Activated CD8-positive, alpha-beta memory T cell treated with anti-CD3 and anti-CD28 coated beads, Interleukin-2, amount 50 U/mL, for 4 hours (primary cell): ENCODE results near the gene CTSO.
"Not testable (repeated sequence)": the region's sequence is repeated elsewhere in the genome, so short reads cannot be mapped to it uniquely, and the experiment has no call there.

Source experiments
- DNase-seq: peaks from one replicate; pipeline ENCODE4 v3.0.0-alpha.2; 2020

The CTSO gene

GRCh38 chr4:155904331-155904730 lies 49.3 kb downstream of the CTSO start:
- no peak for DNase-seq

- DNase-seq, result no peak
Observed at GRCh38 chr4:155903453-155903852, 50.2 kb downstream of the CTSO start, which contains the start of gene TDO2. Gene TDO2 (plus strand): TSS chr4:155903696. CDS start chr4:155903759, 63 bp downstream.

DNA sequence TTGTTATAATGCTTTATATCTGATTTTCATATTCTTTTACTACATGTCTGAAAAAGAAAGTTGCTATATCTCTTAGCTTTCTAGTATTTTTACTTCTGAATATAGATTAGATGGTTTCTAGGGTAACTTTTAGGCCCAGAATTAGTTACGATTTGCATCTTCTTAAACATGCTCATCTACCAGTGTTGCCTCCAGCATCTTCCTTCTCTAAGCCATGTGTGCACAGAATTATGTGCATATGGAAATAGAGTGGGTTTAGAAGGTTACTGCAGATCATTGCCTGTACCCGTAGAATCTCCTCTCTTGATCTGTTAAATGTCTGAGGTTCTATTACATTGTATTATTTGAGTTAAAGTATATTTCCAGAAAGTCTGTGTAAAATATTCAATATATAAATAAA lies 52.7 kb downstream of the CTSO start:
- DNase-seq, result no peak

DNA sequence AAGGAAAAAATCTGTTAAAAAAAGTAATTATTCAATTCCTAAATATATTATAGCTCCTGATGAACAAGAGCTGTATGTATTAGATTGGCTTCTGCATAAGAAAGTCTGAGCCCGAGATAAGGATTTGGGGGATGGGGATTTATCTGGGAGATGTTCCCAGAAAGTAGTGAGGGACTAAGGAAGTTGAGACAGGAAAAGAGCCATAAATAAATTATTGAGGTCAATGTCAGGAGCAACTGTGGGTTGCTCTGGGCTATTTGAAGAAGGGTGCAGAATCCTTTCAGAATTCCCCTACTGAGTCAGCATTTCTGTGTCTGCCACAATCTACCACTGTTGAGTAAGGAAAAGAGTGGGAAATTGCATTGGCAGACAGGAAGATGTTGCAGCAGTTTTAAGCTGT lies 53.3 kb downstream of the CTSO start:
- DNase-seq, result no peak

GRCh38 chr4:155899891-155900290 lies 53.8 kb downstream of the CTSO start:
- no peak for DNase-seq

DNA sequence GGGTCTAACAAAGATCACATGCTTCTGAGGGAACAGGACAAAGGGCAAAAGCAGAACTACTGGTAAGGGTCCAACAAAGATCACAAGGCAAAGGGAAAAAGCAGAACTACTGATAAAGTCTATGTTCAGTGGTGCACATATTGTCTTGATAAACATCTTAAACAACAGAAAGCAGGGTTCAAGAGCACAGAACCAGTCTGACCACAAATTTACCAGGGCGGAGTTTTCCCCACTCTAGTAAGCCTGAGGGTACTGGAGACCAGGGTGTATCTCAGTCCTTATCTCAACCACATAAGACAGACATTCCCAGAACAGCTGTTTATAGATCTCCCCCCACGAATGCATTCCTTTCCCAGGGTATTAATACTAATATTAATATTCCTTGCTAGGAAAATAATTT lies 55.3 kb downstream of the CTSO start:
- not testable (repeated sequence) for DNase-seq

DNA sequence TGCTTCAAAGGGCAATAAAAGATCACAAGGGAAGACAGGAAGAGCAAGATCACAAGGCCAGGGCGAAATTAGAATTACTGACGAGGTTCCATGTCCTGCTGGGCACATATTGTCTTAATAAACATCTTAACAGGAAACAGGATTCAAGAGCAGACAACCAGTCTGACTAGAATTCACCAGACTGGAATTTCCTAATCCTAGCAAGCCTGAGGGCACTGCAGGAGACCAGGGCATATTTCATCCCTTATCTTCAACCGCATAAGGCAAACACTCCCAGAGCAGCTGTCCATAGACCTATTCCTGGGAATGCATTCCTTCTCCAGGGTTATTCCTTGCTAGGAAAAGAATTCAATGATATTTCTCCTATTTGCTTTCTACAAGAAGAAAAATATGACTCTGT lies 62.6 kb downstream of the CTSO start:
- no peak for DNase-seq

DNA sequence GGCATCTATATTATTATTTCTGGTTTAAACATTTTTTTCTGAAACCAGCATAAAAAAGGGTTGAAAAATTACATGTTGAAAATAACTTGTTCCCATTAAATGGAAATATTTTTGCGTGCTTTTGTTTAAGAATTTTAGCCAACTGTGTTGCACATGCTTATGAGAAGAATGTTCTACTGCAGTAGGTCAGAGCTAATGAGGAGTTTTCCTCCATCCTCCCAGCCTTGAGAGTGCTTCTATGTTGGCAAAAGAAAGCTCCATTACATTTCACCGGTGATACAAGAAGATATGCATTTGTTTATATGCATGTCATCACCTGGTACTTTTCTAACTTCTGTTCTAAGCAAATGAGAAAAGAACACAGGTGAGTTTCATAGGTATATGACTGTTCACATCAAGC lies 63.7 kb downstream of the CTSO start:
- DNase-seq, result no peak

GRCh38 chr4:155889031-155889793 lies 64.5 kb downstream of the CTSO start:
- no peak for DNase-seq

DNA sequence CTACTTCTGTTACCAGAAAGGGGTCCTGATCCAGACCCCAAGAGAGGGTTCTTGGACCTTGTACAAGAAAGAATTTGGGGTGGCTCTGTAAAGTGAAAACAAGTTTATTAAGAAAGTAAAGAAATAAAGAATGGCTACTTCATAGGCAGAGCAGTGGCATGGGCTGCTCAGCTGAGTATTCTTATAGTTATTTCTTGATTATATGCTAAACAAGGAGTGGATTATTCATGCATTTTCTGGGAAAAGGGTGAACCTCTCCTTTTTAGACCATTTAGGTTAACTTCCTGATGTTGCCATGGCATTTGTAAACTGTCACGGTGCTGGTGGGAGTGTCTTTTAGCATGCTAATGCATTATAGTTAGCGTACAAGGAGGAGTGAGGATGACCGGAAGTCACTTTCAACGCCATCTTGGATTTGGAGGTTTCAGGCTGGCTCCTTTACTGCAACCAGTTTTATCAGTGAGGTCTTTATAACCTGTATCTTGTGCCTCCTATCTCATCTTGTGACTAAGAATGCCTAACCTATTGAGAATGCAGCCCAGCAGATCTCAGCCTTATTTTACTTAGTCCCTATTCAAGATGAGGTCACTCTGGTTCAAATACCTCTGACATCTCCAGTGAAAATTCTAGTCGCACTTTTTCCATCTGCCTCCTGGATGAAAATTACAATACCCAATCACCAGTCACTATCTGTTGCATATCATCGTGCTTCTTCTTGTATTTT lies 65.7 kb downstream of the CTSO start:
- DNase-seq, result no peak

DNA sequence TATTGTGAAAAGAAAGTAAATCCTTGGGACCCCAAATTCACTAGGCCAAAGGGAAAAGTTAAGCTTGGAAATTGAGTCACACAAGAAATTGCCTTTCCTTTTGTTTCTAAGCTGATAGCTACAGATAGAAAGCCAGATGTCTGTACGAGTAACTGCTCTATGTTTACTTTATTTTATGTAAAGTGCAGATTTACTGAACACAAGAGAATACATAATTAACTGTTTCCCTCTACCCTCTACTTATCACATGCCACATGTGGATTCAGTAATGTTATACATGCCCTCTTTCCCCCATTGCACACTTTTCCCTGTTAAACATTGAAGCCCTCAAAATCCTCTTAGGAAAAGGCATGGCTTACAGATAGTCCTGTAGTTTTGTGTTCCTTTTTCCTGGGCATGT lies 66.6 kb downstream of the CTSO start:
- no peak for DNase-seq

DNA sequence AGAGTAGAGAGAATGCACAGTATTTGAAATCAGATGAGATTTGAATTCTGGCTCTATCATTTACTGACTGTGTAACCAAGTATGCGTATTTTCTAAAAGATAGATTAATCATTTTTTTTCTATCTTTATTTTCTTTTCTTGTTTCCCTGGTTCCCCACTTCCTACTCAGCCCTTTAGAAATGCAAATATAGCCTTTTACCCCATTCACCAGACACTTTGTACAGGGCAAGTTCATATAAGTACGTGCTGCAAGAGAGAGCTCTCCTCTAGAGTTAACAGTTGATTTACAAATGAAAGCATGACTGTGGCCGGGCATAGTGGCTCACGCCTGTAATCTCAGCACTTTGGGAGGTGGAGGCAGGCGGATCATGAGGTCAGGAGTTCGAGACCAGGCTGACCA lies 68.0 kb downstream of the CTSO start:
- no peak for DNase-seq

DNA sequence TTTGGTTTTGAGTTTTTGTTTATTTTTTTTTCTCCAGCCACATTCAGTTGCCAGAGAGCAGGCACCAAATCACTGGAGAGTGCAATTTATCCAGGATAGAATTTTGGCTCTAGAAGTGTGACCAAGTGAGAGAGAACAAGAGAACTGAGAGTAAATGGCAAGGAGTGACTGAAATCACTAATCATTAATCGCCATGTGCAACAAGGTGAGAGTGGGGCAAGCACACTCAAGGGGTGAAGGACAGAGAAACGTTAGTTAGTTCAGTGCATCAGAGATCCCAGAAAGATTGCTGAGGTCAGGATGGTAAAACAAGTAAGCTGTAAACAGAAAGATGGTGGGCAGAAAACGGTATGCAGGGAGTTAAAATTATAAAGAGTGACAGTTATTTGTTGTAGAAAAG lies 69.8 kb downstream of the CTSO start:
- no peak for DNase-seq

GRCh38 chr4:155881555-155881954 lies 72.1 kb downstream of the CTSO start:
- DNase-seq, result no peak

DNA sequence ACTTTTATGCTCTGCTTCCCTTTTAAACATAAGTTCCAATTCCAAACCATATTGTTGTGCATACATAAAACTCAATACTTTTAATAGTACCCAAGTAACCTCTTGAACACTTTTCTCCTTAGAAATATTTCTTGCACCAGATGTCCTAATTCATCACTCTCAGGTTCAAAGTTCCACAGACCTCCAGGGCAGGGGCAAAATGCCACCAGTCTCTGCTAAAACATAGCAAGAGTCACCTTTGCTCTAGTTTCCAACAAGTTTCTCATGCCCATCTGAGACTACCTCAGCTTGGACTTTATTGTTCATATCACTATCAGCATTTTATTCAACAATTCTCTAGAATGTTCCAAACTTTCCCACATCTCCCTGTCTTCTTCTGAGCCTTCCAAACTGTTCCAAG lies 73.9 kb downstream of the CTSO start:
- DNase-seq, result no peak

GRCh38 chr4:155878611-155879010 lies 75.1 kb downstream of the CTSO start:
- DNase-seq, result no peak

- DNase-seq, result no peak
Observed at GRCh38 chr4:155877971-155878370, 75.7 kb downstream of the CTSO start.

DNA sequence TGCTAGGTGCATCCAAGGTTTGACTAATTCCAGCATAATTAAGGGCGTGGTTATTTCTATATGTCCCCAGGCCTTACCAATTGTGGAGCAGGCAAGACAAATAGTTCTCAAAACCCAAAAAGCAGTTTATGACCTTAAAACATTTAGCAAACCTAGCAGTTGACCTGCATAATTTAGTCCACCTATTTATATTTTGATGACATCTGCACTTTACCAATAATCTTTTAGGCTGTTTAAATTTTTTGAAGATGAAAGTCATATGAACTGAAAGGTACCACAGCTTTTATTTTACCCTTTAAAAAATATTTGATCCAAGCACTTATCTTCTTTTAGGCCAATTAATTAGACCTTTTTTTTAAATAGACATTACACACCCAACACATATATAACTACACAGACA lies 77.8 kb downstream of the CTSO start:
- DNase-seq, result no peak
